ENCODE results near the gene IGFBP3.

IGFBP3 gene

GRCh38 chr7:45923290-45923689 is 2.2 kb upstream of the IGFBP3 start:
- DNase-seq (ENCODE audit: low read depth in 2 of 2) = no peak

GRCh38 chr7:45922810-45923209 is 1.7 kb upstream of the IGFBP3 start:
- no peak for DNase-seq (ENCODE audit: low read depth in 2 of 2)

GRCh38 chr7:45921699-45922519 is 837 bp upstream of the IGFBP3 start:
- no peak for DNase-seq (ENCODE audit: low read depth in 2 of 2)

GRCh38 chr7:45921381-45921698 is 268 bp upstream of the IGFBP3 start:
- no peak for DNase-seq (ENCODE audit: low read depth in 2 of 2)

- DNase-seq (ENCODE audit: low read depth in 2 of 2) = no peak
Measured at GRCh38 chr7:45919993-45920459, 1.0 kb downstream of the IGFBP3 start.

- no peak for DNase-seq (ENCODE audit: low read depth in 2 of 2)
Measured at GRCh38 chr7:45919231-45919784, 1.8 kb downstream of the IGFBP3 start.

GRCh38 chr7:45918556-45918955 is 2.5 kb downstream of the IGFBP3 start:
- DNase-seq (ENCODE audit: low read depth in 2 of 2) = no peak

GRCh38 chr7:45917658-45918057 is 3.4 kb downstream of the IGFBP3 start:
- DNase-seq (ENCODE audit: low read depth in 2 of 2) = peak; percentile 36 to 56

- no peak for DNase-seq (ENCODE audit: low read depth in 2 of 2)
Measured at GRCh38 chr7:45917064-45917463, 4.0 kb downstream of the IGFBP3 start.

- no peak for DNase-seq (ENCODE audit: low read depth in 2 of 2)
Measured at GRCh38 chr7:45915606-45916005, 5.5 kb downstream of the IGFBP3 start.

- DNase-seq (ENCODE audit: low read depth in 2 of 2) = no peak
Measured at GRCh38 chr7:45914911-45915310, 6.2 kb downstream of the IGFBP3 start.

GRCh38 chr7:45912972-45913371 is 8.1 kb downstream of the IGFBP3 start:
- DNase-seq (ENCODE audit: low read depth in 2 of 2) = no peak

- no peak for DNase-seq (ENCODE audit: low read depth in 2 of 2)
Measured at GRCh38 chr7:45911311-45911710, 9.8 kb downstream of the IGFBP3 start.

GRCh38 chr7:45910855-45911254 is 10.2 kb downstream of the IGFBP3 start:
- DNase-seq (ENCODE audit: low read depth in 2 of 2) = no peak

GRCh38 chr7:45909561-45909960 is 11.5 kb downstream of the IGFBP3 start:
- DNase-seq (ENCODE audit: low read depth in 2 of 2) = no peak

GRCh38 chr7:45902820-45903219 is 18.3 kb downstream of the IGFBP3 start:
- no peak for DNase-seq (ENCODE audit: low read depth in 2 of 2)

- DNase-seq (ENCODE audit: low read depth in 2 of 2) = no peak
Measured at GRCh38 chr7:45901566-45901965, 19.5 kb downstream of the IGFBP3 start.

- no peak for DNase-seq (ENCODE audit: low read depth in 2 of 2)
Measured at GRCh38 chr7:45898222-45898621, 22.9 kb downstream of the IGFBP3 start.

- no peak for DNase-seq (ENCODE audit: low read depth in 2 of 2)
Measured at GRCh38 chr7:45897042-45897690, 23.9 kb downstream of the IGFBP3 start.

GRCh38 chr7:45894665-45895062 is 26.4 kb downstream of the IGFBP3 start:
- DNase-seq (ENCODE audit: low read depth in 2 of 2) = no peak

GRCh38 chr7:45893996-45894664 is 26.9 kb downstream of the IGFBP3 start:
- DNase-seq (ENCODE audit: low read depth in 2 of 2) = no peak

GRCh38 chr7:45893374-45893995 is 27.6 kb downstream of the IGFBP3 start:
- no peak for DNase-seq (ENCODE audit: low read depth in 2 of 2)
